NT2/D1 (cell line): Measurements from ENCODE around the gene ITGA1.

Source experiments
- SUZ12 ChIP-seq: IDR thresholded peaks from 2 replicates; pipeline ENCODE4 v1.6.1; 2011; ENCODE audit not compliant: insufficient read length, insufficient read depth; ENCODE audit errors: extremely low read depth
- YY1 ChIP-seq: IDR thresholded peaks from 2 replicates; pipeline ENCODE4 v1.6.1; 2011; ENCODE audit not compliant: insufficient read length, insufficient read depth
- ZNF274 ChIP-seq: IDR thresholded peaks from 2 replicates; pipeline ENCODE4 v1.6.1; 2011; ENCODE audit warnings: mild to moderate bottlenecking, low read depth, low read length

- TF ChIP-seq ZNF274: no peak
- TF ChIP-seq YY1: no peak
- TF ChIP-seq SUZ12: no peak
Measured at GRCh38 chr5:52898961-52899680, 111.4 kb downstream of the ITGA1 start.
